ENCODE results near the gene SCAF8.
"Not testable (repeated sequence)": the region's sequence is repeated elsewhere in the genome, so short reads cannot be mapped to it uniquely, and the experiment has no call there.

Gene SCAF8

DNA sequence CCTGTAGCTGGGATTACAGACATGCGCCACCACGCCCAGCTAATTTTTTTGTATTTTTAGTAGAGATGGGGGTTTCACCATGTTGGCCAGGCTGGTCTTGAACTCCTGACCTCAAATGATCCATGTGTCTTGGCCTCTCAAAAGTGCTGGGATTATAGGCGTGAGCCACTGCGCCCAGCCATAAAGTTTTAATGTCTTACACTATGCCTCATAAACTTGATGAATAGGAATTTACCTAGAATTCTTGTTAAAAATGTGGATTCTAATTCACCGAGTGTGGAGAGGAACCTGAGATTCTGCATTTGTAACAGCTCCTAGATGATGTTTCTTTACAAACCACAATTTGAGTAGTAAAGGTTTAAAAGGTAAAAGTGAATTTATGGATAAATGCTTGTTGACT, 45.9 kb downstream of the SCAF8 start:
- in situ Hi-C loops (cut with MboI; ENCODE audit: low sequenced_read_pairs), result not testable (repeated sequence)

DNA sequence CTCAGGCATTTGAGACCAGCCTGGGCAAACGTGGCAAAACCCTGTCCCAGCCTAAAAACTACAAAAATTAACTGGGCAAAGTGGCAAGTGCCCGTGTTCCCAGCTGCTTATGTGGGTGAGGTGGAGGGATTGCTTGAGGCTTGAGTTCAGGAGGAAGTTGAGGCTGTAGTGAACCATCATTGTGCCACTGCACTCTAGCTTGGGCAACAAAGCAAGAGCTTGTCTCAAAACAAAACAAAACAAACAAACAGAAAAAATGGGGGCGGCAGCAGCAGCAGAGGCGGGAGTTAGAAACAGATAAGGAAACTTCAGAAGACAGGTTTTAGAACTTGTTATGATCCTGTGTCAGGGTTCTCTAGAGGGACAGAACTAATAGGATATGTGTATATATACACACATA, 49.0 kb downstream of the SCAF8 start:
- in situ Hi-C loops (cut with MboI; ENCODE audit: low sequenced_read_pairs), result no loop called here

DNA sequence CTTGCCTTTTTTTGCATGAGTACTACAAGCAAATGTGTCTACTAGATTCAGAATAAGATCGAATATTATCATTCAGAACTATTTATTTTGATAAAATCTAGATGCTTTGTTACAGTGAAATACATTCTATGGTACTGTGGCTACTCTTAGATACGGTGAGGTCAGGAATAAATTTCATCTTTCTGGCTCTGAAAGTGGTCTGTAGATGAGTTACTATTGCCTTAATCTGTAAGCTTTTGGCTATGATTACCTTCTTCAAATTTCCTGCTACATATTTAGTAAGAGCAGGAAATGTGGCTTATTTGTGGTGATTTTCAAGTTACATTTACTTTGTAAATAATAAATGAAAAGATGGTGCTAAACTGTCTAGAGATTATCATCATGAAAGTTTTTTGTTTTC, 50.0 kb downstream of the SCAF8 start:
- in situ Hi-C loops (cut with MboI; ENCODE audit: low sequenced_read_pairs), result no loop called here

DNA sequence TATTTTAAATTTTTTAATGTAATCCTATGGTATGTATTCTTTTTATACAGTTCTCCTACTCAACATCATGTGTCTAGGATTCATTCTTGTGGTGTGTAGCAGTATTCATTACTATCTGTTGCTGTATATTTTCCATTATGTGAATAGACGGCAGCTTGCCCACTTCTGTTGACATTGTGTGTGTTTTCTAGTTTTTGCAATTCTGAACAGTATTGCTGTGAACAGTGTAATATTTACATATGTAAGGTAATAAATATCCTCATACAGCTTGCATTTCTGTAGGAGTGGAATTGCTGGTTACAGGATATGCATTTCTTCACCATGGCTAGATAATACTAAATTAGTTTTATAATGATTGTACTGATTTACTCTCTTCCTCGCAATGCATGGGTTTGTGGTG, 51.9 kb downstream of the SCAF8 start:
- in situ Hi-C loops (cut with MboI; ENCODE audit: low sequenced_read_pairs), result no loop called here

DNA sequence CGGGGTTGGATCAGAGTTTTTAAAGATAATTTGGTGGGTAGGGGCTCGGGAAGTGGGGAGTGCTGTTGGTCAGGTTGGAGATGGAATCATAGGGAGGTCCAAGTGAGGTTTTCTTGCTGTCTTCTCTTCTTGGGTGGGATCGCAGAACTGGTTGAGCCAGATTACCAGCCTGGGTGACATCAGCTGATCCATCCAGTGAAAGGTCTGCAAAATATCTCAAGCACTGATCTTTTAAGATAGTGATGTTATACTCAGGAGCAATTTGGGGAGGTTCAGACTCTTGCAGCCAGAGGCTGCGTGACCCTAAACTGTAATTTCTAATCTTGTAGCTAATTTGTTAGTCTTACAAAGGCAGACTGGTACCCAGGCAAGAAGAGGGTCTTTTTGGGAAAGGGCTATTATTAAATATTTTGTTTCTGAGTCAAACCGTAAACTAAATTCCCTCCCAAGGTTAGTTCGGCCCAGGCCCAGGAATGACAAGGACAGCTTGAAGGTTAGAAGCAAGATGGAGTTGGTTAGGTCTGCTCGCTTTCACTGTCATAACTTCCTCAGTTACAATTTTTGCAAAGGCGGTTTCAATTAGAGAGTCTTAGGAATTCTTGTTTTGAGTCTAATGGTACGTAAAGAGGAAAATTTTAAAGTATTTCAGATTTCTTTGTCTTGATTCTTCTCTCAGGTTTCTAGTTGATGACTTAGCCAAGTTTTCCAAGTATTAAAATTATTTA, 53.1 kb downstream of the SCAF8 start:
- in situ Hi-C loops (cut with MboI; ENCODE audit: low sequenced_read_pairs), result no loop called here

DNA sequence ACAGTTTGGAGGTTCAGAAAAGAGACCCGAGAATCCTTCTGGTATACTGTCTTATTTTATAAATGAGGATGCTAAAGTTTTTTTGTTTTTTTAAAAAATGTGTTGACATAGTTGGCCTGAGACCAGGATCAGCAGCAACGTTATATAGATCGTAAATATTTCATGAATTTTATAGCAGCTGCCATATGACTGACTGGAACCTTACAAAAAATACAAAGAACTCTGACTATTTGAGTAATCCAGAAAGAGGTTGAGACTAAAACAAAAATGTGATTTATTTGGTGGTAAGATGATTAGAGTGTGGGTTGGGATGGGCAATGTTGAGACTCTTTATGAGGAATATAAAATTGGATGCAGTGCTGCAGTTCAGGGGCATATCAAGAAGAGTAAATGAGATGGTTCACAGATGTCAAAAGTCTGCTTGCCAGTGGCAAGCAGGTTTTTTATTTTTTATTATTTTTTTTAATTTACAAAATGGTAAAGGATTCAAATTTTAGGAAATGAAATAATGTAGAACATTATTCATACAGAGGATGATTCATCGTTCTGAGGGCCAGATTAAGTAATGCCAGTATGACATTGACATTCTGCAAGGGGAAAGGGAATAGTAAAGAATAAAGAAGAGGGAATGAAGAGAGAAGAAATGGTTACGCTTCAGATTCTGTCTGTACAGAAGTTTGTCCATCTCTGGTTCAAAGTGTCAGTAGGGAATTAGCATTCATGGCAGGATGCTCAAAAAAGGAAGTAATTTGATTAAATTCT, 58.5 kb downstream of the SCAF8 start:
- in situ Hi-C loops (cut with MboI; ENCODE audit: low sequenced_read_pairs), result no loop called here

DNA sequence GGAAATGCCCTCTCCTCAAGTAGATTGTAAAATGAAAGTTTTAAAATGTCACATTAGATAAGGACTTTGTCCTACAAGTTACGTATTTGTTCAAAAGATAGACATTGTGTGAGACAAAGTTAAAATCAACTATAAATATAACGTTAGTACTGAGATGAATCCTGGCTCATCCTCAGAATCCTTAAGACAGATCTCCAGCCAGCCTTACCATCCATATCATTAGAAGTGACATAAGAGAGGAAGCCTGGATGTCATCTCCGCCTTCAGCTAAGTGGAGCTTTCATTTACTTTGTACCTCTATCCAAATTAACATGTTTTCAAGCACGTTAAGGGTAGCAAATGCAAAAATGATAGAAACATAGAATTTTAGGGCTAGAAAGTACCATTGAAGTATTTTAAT, 59.1 kb downstream of the SCAF8 start:
- in situ Hi-C loops (cut with MboI; ENCODE audit: low sequenced_read_pairs), result no loop called here

DNA sequence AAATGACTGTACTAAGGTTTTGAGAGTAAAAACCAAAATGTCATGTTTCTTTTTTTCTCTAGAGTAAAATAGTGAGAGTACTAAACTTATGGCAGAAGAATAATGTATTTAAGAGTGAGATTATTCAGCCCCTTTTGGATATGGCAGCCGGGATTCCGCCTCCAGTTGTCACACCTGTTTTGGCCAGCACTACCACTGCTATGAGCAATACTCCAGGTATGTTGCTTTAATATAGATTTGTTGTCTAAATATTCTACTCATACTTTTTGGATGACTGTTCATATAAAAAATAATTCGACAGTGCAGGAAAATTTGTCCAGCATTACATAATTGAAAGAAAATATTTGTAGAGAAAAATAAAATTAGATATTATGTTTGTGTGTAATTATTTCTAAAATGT, 59.5 kb downstream of the SCAF8 start:
- in situ Hi-C loops (cut with MboI; ENCODE audit: low sequenced_read_pairs), result no loop called here

DNA sequence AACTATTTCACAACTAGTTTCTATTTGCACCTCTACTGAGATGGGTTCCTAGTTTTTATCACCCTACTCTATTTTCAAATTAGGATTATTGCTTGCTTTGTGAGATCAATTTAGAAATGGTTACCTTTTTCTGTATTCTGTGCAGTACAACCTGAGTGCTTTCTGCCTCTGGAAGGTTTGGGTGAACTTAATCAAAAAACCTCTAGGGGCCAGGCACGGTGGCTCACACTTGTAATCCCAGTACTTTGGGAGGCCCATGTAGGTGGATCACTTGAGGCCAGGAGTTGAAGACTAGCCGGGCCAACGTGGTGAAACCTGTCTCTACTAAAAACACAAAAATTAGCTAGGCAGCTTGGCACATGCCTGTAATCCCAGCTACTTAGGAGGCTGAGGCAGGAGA, 63.3 kb downstream of the SCAF8 start:
- in situ Hi-C loops (cut with MboI; ENCODE audit: low sequenced_read_pairs), result no loop called here

DNA sequence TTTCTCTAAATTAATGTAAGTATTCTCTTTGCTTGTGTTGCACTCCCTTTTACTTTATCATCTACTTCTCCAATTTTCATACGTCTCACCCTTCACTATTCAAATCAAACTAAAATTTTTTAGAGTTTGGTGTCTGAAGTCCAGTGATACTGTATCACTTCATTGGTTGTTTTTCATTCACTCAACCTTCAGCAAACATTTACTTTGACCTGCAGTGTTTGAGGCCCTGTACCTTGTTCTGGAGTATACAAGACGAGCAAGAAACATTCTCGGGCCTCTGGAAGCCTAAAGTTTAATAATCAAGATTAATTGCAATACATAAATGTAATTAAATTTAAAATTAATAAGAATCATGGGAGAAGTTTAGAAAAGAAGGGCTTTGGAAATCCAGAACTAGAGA, 64.6 kb downstream of the SCAF8 start:
- in situ Hi-C loops (cut with MboI; ENCODE audit: low sequenced_read_pairs), result no loop called here

DNA sequence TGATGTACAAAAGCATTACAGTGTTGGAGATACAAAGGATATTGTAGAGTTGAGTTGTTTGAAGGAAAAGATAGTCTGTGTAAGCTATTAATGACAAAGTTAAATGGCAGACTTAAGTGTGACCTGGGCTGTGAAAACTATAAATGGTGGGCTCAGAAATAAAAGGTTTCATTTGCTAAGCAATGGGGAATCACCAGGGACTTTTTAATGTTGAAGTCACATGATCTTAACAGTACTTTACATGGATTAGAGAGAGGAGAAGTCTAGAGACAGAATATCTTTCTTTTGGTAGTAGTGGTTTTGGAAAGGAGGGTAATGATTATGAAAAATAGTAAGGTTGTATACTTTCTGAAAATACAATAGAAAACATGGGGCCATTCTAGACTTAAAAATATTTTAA, 67.1 kb downstream of the SCAF8 start:
- in situ Hi-C loops (cut with MboI; ENCODE audit: low sequenced_read_pairs), result no loop called here

DNA sequence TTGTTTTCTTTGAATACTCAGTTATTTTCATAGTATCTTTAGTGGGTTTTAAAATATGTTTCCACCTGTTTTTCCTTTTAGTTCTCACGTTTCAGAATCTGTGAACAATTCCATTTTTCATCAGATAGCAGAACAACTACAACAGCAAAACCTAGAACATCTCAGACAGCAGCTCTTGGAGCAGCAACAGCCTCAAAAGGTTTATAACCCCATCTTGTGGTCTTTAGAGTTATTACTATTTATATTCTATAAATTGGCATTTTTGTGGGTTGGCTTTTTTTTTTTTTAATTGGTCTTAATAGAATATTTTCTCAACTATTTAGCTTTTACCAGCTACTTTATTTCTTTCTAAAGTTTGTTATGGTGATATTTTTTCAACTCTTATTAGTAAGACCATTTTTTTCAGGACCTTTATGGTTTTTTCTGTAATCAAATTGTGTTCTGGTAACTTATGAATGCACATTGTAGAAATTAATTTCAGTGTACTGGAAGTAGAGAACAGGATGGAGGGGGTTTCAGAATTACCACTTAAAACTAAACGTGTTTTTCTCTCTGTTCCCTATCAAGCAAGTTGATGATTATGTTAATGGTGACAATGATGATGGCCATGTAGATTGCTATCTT, 72.2 kb downstream of the SCAF8 start:
- in situ Hi-C loops (cut with MboI; ENCODE audit: low sequenced_read_pairs), result no loop called here

DNA sequence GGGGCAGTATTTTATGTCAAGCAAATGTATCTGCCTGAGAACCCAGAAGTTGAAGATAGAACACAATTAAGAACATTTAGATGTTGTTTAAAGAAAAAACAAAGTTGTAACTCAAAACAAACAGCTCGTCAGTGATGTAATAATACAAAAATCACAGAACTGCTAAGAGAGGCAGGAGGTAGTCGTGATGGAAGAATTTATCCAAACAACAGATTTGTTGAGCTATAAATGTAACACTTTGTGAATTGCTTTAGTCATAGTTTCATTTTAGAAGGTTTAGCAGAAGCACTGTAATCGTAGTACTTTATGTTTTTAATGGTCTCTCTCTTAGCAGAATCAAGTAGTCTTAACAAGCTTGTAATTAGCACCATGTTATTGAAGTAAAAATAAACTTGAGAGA, 73.6 kb downstream of the SCAF8 start:
- in situ Hi-C loops (cut with MboI; ENCODE audit: low sequenced_read_pairs), result no loop called here

DNA sequence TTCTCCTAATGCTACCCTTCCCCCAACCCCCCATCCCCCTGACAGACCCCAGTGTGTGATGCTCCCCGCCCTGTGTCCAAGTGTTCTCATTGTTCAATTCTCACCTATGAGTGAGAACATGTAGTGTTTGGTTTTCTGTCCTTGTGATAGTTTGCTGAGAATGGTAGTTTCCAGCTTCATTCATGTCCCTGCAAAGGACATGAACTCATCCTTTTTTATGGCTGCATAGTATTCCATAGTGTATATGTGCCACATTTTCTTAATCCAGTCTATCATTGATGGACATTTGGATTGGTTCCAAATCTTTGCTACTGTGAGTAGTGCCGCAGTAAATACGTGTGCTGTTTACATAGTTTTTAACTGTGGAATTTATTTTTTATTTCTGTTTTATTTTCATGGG, 78.4 kb downstream of the SCAF8 start:
- in situ Hi-C loops (cut with MboI; ENCODE audit: low sequenced_read_pairs), result not testable (repeated sequence)

DNA sequence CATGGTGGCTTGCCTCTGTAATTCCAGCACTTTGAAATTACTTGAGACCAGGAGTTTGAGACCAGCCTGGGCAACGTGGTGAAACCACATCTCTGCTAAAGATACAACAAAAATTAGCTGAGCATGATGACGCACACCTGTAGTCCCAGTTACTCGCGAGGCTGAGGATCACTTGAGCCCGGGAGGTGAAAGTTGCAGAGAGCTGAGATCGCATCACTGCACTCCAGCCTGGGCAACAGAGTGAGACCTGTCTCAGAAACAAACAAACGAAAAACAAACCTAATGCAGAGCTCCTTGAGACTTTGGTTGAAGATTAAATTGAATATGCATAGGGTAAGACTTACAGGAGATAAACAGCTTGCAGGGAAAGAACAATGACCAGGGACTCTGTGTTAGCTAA, 80.8 kb downstream of the SCAF8 start:
- in situ Hi-C loops (cut with MboI; ENCODE audit: low sequenced_read_pairs), result no loop called here

DNA sequence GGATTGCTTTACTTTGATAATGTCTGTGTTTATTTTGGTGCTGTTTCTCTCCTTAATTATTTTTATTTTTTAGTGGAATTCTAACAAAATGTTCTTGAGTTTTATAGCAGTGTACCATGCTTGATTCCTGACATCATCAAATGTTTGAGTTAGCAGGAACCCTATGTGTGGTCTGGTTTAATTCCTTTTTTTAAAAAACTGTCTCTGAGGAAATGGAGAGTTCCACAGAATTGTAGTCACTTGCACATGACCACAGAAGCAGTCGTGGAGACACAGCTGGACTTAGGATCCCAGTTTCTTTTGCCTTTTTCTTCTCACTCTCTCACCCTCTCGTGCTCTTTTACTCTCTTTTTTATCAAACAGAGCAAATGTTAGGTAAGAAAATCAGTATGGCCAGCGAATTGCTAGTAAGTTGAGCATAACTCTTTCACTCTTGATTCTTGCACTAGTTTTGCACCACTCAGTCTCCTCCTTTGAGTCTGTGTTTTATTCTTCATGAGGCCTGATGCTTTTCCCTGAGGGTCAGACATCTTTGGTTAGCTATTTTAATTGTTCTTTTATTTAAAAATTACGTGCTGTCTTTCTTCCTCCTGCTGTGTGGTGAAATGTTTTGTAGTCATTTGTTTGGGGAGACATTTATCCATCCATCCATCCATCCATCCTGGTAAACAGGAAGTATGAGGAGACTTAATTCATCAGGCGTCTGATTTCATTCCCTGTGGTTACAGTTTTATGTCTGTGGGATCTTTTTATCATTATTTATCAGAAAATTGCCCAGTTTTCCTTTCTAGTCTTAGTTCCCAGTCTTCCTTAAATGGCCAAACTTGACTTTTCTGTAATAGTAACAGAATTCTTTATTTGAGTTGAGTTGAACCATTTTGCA, 83.0 kb downstream of the SCAF8 start:
- in situ Hi-C loops (cut with MboI; ENCODE audit: low sequenced_read_pairs), result no loop called here

DNA sequence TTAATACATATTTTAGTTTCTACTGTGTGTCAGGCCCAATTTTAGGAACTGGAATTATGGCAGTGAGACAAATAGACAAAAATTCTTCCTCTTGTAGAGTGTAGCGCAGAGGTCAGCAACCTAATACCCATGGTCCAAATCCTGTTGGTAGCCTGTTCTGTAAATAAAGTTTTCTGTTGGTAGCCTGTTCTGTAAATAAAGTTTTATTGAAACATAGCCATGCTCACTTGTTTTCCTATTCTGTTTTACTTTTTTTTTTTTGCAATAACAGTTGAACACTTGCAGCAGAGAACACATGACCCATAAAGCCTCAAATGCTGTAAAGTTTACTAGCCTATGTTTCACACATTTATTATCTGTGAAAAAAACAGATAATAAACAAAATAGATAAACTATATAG, 87.9 kb downstream of the SCAF8 start:
- in situ Hi-C loops (cut with MboI; ENCODE audit: low sequenced_read_pairs), result no loop called here

DNA sequence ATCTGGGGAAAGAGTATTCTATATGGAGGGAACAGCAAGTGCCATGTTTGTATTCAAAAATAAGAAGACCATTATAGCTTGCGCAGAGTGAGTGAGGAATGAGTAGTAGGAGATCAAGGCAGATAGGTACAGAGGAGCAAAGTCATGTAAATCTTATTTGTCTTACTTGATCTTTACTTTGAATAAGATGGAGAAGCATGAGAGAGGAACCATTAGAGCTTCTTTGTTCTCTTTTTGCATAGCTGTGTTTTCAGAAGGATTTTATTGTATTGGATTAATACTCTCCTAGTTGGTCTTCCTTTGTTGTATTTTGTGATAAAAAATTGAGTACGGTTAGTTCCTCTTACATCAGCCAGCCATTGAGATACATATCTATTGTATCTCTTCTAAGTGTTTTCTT, 88.4 kb downstream of the SCAF8 start:
- in situ Hi-C loops (cut with MboI; ENCODE audit: low sequenced_read_pairs), result no loop called here

DNA sequence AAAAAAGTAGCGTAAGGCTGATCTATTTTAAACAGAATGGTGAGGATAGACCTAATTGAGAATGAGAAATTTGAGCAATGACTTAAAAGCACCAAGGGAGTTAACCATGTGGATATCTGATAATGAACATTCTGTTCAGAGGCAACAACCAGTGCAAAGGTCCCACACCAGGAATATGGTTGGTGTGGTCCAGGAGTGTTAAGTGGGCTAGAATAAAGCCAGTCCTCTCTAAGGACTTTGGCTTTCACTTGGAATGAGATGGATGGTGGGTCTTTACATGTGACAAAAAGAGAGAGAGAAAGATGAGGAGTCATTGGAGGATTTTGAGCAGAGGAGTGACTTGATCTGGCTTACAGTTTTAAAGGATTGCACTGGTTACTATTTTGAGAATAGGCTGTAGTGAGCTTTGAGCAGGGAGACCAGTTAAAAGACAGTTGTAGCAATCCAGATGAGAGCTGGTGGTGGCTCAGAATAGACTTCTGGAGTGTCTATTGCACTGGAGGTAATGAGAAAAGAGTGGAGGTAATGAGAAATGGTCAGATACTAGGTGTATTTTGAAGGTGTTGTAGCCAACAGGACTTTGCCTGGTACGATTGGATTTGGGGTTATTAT, 89.8 kb downstream of the SCAF8 start:
- in situ Hi-C loops (cut with MboI; ENCODE audit: low sequenced_read_pairs), result no loop called here

DNA sequence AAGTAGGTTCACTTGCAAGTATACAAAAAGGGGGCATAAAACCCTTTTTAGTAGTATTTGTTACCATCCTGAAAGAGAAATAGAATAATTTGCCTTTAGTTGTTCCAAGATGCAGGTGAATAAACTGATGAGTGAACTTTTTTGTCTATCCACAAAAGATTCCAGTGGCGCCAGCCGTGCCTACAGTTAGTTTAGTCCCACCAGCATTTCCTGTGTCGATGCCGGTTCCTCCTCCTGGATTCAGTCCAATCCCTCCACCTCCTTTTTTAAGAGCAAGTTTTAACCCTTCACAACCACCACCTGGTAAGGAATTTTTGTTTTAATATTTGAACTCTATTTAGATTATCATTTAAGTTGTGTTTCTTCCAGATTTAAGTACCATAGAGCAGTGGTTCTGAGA, 90.9 kb downstream of the SCAF8 start:
- in situ Hi-C loops (cut with MboI; ENCODE audit: low sequenced_read_pairs), result no loop called here

DNA sequence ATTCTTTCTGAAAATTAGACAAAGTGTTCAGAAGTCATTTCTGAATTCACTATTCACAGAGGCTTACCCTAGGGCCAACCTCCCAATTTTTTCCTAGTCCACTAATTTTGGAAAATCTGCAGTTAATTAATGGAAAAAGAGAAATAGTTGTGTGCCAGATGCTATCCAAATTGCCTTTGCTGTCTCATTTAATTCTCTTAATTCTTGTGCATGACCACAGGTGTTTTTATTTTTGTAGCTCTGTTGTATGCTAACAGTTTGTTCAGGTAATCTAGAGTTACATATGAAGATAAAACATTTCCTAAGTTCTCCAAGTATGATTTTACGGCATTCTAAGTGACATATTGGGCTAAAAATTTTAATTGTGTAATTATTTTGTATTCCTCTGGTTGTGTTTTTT, 96.8 kb downstream of the SCAF8 start:
- in situ Hi-C loops (cut with MboI; ENCODE audit: low sequenced_read_pairs), result no loop called here
